Uterus (tissue), 4 donors: ENCODE results near the gene AFG1L. TPM values are rescaled to one million over a fixed set of nuclear protein-coding genes. Genes with fewer than 3 reads are reported as not detected.
A peak's percentile ranks its signal among the peaks of the same experiment; 100 is the strongest.
"Not testable (repeated sequence)": the region's sequence is repeated elsewhere in the genome, so short reads cannot be mapped to it uniquely, and the experiment has no call there.

Source experiments
- DNase-seq, 2 donors: peaks; one replicate each; pipeline ENCODE4 v3.0.0-alpha.2; 2019 to 2020
- H3K27ac ChIP-seq, 2 donors: fragments of 200-600 bp; sonication (generic); 1 replicate in 1 of 2; 2 replicates in 1 of 2; pipeline ENCODE4 v1.5.1; 2016 to 2018
- H3K27me3 ChIP-seq, 2 donors: fragments of 200-600 bp; sonication (generic); one replicate each; pipeline ENCODE4 v1.5.1; 2018 to 2019; ENCODE audit warnings: control low read depth in 1 of 2
- H3K36me3 ChIP-seq, 2 donors: fragments of 200-600 bp; sonication (generic); one replicate each; pipeline ENCODE4 v1.5.1; 2019; ENCODE audit warnings: control low read depth in 1 of 2
- H3K4me1 ChIP-seq, 2 donors: fragments of 200-600 bp; sonication (generic); one replicate each; pipeline ENCODE4 v1.5.1; 2018 to 2019; ENCODE audit warnings: control low read depth in 1 of 2
- H3K4me3 ChIP-seq, 2 donors: fragments of 200-600 bp; sonication (generic); 1 replicate in 1 of 2; 2 replicates in 1 of 2; pipeline ENCODE4 v1.5.1; 2018 to 2019; ENCODE audit warnings: mild to moderate bottlenecking in 1 of 2
- H3K9me3 ChIP-seq, 2 donors: fragments of 200-600 bp; sonication (generic); one replicate each; pipeline ENCODE4 v1.5.1; 2019; ENCODE audit warnings: control low read depth in 1 of 2
- POLR2A ChIP-seq, 2 donors: fragments of 450-650 bp; IDR thresholded peaks; one replicate each; pipeline ENCODE4 v1.6.1; 2016; ENCODE audit warnings: antibody characterized with exemption in 2 of 2, mild to moderate bottlenecking in 1 of 2, moderate library complexity in 1 of 2
- intact Hi-C: fragments of 100-400 bp; cut with DNase I; formaldehyde crosslinking; loops from one replicate; pipeline ENCODE4 v1.15.1; 2023; ENCODE audit warnings: low total_unique reads
- total RNA-seq, 4 donors: library from RNA; depleted of rRNA in 3 of 4; stranded (reverse); fragments of >200 nt in 3 of 4; gene quantifications; one replicate each; pipeline versions ENCODE4 v1.1.0 to v1.2.4, GENCODE V29; 2014 to 2023
- TF ChIP-seq, protein P1 (sequence below), 4 experiments: fragments of 200-600 bp in 2 of 4; fragments of 450-650 bp in 2 of 4; sonication (generic) in 2 of 4; IDR thresholded peaks; one replicate each; pipeline ENCODE4 v1.5.1; 2016 to 2019; ENCODE audit warnings: antibody characterized with exemption in 4 of 4, mild to moderate bottlenecking in 2 of 4, moderate library complexity in 1 of 4
- donor health status: DM: yes; HTN: yes; CAD: no.

The AFG1L gene
- total RNA-seq, 4 donors from 2014 or later, result under 0.01 to 9.4 (median 5.2) TPM

DNA sequence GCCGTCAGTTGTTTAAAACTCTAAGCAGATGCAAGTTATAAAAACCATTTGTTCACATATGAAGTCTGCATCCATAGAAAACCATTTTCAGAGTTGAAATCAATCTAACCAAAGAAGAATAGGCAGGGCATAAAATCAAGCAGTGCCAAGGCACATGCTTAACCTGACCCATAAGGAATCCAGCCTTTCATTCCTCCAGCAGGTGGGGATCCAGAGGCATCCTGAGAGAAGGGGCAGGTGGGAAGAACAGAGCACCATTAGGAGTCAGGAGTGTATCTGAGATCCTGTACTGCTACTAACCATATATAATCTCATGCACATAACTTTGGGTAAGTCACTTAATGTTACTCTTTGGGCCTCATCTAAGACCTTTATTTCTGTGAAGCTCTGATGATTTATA lies 236.5 kb downstream of the AFG1L start:
- H3K9me3 ChIP-seq, result no peaks in the 10 kb centered on the region
- DNase-seq, result no peak
- no peaks in the 10 kb centered on the region for H3K4me1 ChIP-seq
- no peak overlapping the region for H3K4me3 ChIP-seq
- no peaks in the 10 kb centered on the region for H3K36me3 ChIP-seq
- no peak for TF ChIP-seq POLR2A (IDR thresholded peaks at IDR 0.05)
- TF ChIP-seq, protein P1, sequence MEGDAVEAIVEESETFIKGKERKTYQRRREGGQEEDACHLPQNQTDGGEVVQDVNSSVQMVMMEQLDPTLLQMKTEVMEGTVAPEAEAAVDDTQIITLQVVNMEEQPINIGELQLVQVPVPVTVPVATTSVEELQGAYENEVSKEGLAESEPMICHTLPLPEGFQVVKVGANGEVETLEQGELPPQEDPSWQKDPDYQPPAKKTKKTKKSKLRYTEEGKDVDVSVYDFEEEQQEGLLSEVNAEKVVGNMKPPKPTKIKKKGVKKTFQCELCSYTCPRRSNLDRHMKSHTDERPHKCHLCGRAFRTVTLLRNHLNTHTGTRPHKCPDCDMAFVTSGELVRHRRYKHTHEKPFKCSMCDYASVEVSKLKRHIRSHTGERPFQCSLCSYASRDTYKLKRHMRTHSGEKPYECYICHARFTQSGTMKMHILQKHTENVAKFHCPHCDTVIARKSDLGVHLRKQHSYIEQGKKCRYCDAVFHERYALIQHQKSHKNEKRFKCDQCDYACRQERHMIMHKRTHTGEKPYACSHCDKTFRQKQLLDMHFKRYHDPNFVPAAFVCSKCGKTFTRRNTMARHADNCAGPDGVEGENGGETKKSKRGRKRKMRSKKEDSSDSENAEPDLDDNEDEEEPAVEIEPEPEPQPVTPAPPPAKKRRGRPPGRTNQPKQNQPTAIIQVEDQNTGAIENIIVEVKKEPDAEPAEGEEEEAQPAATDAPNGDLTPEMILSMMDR (IDR thresholded peaks at IDR 0.05), result no peak
- intact Hi-C loops, result no loop called here
- no peaks in the 10 kb centered on the region for H3K27me3 ChIP-seq
- H3K27ac ChIP-seq, result no peak overlapping the region

DNA sequence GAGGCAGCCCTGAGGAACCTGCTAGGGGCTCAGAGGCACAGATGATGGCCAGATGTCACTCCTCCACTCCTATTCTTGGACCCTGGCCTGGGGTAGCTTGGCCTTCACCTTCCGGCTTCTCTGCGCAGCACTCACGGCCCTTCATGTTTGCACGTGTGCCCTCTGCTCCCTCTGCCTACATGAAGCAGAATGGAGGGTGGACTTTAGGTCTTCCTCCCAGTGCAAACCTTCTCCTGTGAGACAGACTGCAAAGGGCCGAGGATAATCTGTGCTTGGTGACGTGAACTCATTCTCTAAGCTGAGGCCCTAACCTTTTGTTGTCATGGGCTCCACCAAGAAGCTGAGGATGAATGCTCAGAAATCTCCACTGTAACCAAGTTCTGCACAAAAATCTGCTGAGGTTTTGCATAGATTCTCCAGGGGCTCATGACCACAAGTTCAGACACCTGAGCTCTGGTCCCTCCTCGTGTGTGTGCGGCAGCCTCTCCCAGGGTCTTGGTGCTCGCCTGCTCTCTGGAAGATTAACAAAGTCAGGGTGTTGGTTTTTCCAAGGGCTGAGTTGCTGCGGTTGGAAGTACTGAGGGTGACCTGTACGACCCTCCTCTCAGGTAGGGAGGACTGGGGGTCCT lies 240.4 kb downstream of the AFG1L start:
- intact Hi-C loops, result no loop called here
- H3K27ac ChIP-seq, result no peak overlapping the region
- H3K4me1 ChIP-seq, result no peaks in the 10 kb centered on the region
- no peak for TF ChIP-seq POLR2A (IDR thresholded peaks at IDR 0.05)
- TF ChIP-seq, protein P1 (IDR thresholded peaks at IDR 0.05), result no peak
- H3K27me3 ChIP-seq, result no peaks in the 10 kb centered on the region
- H3K36me3 ChIP-seq, result no peaks in the 10 kb centered on the region
- H3K4me3 ChIP-seq, result no peak overlapping the region
- no peaks in the 10 kb centered on the region for H3K9me3 ChIP-seq
- no peak for DNase-seq

DNA sequence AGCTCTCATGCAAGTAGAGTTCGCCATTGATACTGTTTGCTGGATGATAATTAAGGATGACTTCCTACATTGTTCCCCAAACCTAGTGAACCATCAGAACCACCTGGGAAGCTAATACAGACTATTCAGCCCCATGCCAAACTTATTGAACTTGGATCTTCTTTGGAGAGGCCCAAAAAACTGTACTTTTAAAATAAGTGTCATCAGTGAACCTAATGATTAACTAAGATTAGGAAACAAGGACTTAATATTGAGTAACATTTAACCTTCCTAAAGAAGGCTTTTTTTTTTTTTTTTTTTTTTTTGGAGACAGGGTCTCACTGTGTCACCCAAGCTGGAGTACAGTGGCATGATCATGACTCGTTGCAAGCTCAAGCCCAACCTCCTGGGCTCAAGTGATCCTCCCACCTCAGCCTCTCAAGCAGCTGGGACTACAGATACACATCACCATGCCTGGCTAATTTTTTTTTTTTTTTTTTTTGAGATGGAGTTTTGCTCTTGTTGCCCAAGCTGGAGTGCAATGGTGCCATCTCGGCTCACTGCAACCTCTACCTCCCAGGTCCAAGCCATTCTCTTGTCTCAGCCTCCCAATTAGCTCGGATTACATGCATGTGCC lies 241.2 kb downstream of the AFG1L start:
- H3K4me1 ChIP-seq, intact Hi-C loops, H3K9me3 ChIP-seq, H3K36me3 ChIP-seq, H3K4me3 ChIP-seq, H3K27me3 ChIP-seq, DNase-seq, H3K27ac ChIP-seq: not testable (repeated sequence)

DNA sequence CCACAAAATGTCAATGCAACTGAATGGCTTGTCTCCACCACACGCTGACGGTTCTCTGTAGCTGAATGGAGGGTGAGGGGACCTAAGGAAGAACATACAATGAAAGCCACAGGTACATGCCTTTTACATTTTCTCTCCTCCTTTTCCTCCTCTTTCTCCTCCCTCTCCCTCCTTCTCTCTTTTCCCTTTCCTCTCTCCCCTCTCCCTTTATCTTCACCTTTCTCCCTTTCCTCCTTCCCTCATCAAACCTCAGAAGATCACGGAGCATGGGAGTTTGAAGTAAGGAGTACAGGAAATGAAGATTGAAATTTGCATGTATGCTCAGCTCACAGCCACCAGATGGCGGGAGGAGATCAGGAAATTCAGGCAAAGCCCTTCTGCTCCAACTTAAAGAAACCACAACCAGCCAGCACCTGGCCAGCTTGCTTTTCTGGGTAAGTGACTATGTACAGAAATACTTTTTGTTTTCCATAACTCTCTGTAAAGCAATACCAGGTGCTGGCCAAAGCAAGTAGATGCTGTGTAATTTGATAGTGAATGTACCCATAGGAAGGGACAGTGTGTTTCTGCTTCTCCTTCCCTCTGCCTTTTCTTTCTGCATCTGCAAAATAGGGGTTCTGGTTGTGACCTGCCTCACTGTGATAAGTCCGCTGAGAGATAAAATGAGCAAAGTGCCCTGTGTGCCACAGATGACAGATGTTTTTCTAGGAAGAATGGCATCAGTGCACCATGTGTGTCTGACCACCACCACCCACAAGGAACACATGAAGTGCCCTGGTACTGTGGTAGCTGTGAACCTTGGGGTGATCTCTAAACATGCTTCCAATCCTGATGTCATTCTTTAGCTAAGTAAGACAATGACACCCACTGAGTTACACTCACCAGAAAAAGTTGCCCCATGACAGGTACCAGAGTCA lies 247.2 kb downstream of the AFG1L start:
- Histone ChIP-seq H3K4me3 (no peak overlapping the region), H3K9me3 (no peaks in the 10 kb centered on the region), H3K27me3 (no peaks in the 10 kb centered on the region), H3K36me3 (no peaks in the 10 kb centered on the region), H3K4me1 (no peaks in the 10 kb centered on the region), H3K27ac (no peak overlapping the region)
- TF ChIP-seq, protein P1 (IDR thresholded peaks at IDR 0.05), result peak; percentile 80 to 95 (median 86)
- no peak for TF ChIP-seq POLR2A (IDR thresholded peaks at IDR 0.05)
- intact Hi-C loops, result loop anchor here (5.0 kb wide), 1 partner anchor 295 kb away; no protein-coding TSS in a partner anchor
- DNase-seq, result peak; percentile 74 to 77

DNA sequence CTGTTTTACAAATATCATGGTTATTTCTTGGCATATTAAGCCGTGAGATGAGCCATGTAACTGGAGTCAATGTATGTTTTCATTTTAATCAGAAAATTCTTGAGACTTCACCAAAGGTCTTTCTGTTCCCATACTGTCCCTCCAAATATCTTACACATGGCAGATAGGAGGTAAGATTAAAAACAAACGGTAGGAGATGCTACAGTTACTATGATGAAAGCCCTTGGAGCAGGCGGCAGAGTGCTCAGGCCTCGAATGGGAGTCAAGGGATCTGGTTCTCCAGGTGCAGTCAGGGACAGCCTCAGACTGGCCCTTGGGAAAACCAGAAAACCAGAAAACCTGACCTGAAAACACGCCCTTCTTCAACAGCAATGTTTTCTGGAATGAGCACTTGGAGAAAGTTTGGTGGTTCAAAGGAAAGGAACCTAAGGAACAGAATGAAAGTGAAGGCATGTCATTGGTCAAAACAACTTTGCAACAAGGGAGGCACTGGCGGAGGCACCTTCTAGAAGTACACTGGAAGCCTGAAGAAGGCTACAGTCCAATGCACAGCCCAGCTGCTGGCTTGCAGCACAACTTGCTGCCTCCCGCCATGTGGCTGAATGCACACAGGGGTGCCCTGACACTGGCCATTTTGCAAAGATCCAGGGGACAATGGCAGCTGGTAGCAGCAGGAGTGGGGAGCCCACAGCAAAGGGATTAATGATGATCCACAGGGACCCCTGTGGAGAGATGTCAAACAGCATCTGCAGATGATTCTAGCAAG lies 248.5 kb downstream of the AFG1L start:
- TF ChIP-seq POLR2A (IDR thresholded peaks at IDR 0.05), result no peak
- TF ChIP-seq, protein P1 (IDR thresholded peaks at IDR 0.05), result no peak
- intact Hi-C loops, result loop anchor here (5.0 kb wide), 1 partner anchor 294 kb away; no protein-coding TSS in a partner anchor
- DNase-seq, result no peak
- H3K27ac ChIP-seq, result no peak overlapping the region
- no peaks in the 10 kb centered on the region for H3K27me3 ChIP-seq
- no peaks in the 10 kb centered on the region for H3K36me3 ChIP-seq
- no peak overlapping the region for H3K4me3 ChIP-seq
- no peaks in the 10 kb centered on the region for H3K9me3 ChIP-seq
- H3K4me1 ChIP-seq, result no peaks in the 10 kb centered on the region
